Mesendoderm (in vitro differentiated cells): ENCODE results near the gene DLK2. TPM values are rescaled to one million over a fixed set of nuclear protein-coding genes. Genes with fewer than 3 reads are reported as not detected.

Source experiments
- DNase-seq: peaks from one replicate; pipeline ENCODE4 v3.0.0; 2013
- H2AK5ac ChIP-seq: 2 replicates; pipeline ENCODE4 v1.6.1; 2013; ENCODE audit warnings: low read length, inconsistent platforms
- H2BK120ac ChIP-seq: 2 replicates; pipeline ENCODE4 v1.6.1; 2013; ENCODE audit warnings: low read depth, mild to moderate bottlenecking, low read length, moderate library complexity, mixed read lengths
- H2BK15ac ChIP-seq: replicated peaks from 2 replicates; pipeline ENCODE4 v1.6.1; 2013; ENCODE audit warnings: low read depth, mild to moderate bottlenecking, moderate library complexity
- H2BK5ac ChIP-seq: 2 replicates; pipeline ENCODE4 v1.6.1; 2013; ENCODE audit warnings: low read length, inconsistent platforms
- H3K18ac ChIP-seq: 2 replicates; pipeline ENCODE4 v1.6.1; 2013; ENCODE audit warnings: mild to moderate bottlenecking, low read length, mixed read lengths
- H3K23ac ChIP-seq: one replicate; pipeline ENCODE4 v1.6.1; 2013; ENCODE audit warnings: low read length
- H3K27ac ChIP-seq: 2 replicates; pipeline ENCODE4 v1.5.1; 2013; ENCODE audit warnings: low read depth, mild to moderate bottlenecking, inconsistent platforms, low read length, moderate library complexity
- H3K27me3 ChIP-seq: 2 replicates; pipeline ENCODE4 v1.6.1; 2013; ENCODE audit warnings: low read length, control low read depth, mild to moderate bottlenecking, inconsistent platforms; ENCODE audit not compliant: insufficient read depth, poor library complexity
- H3K36me3 ChIP-seq: 2 replicates; pipeline ENCODE4 v1.6.1; 2013; ENCODE audit warnings: low read length, inconsistent platforms; ENCODE audit not compliant: control insufficient read depth, insufficient read depth
- H3K4ac ChIP-seq: one replicate; pipeline ENCODE4 v1.6.1; 2013; ENCODE audit warnings: low read depth, mild to moderate bottlenecking, low read length, moderate library complexity
- H3K4me1 ChIP-seq: 2 replicates; pipeline ENCODE4 v1.6.1; 2013; ENCODE audit warnings: low read depth, low read length, inconsistent platforms; ENCODE audit not compliant: control insufficient read depth
- H3K4me2 ChIP-seq: 2 replicates; pipeline ENCODE4 v1.6.1; 2013; ENCODE audit warnings: low read length
- H3K4me3 ChIP-seq: 2 replicates; pipeline ENCODE4 v1.5.1; 2013; ENCODE audit warnings: mild to moderate bottlenecking, low read length
- H3K56ac ChIP-seq: one replicate; pipeline ENCODE4 v1.6.1; 2013; ENCODE audit warnings: low read length
- H3K79me1 ChIP-seq: 2 replicates; pipeline ENCODE4 v1.6.1; 2013; ENCODE audit warnings: low read length, inconsistent platforms
- H3K79me2 ChIP-seq: 2 replicates; pipeline ENCODE4 v1.6.1; 2013; ENCODE audit warnings: mild to moderate bottlenecking, low read length; ENCODE audit not compliant: control insufficient read depth, insufficient read depth
- H3K9ac ChIP-seq: 2 replicates; pipeline ENCODE4 v1.6.1; 2013; ENCODE audit warnings: low read length, inconsistent platforms
- H4K5ac ChIP-seq: one replicate; pipeline ENCODE4 v1.6.1; 2013; ENCODE audit warnings: low read length
- H4K8ac ChIP-seq: one replicate; pipeline ENCODE4 v1.6.1; 2013; ENCODE audit warnings: low read depth, mild to moderate bottlenecking, control low read depth, low read length, moderate library complexity
- WGBS: extraction: QIAGEN DNeasy Blood & Tissue Kit; methylation state at CpG from one replicate; pipeline ENCODE4 v1.1.7; 2013; ENCODE audit warnings: low lambda C conversion rate, missing lambda C conversion rate; ENCODE audit not compliant: insufficient coverage; ENCODE audit errors: extremely low coverage; 5-methylcytosine and 5-hydroxymethylcytosine counted together
- polyA plus RNA-seq, 2 experiments: library from polyadenylated mRNA; stranded (reverse); fragments of 200-250 nt; gene quantifications; one replicate each; pipeline ENCODE4 v1.2.3, GENCODE V29; 2013

DLK2 gene, protein sequence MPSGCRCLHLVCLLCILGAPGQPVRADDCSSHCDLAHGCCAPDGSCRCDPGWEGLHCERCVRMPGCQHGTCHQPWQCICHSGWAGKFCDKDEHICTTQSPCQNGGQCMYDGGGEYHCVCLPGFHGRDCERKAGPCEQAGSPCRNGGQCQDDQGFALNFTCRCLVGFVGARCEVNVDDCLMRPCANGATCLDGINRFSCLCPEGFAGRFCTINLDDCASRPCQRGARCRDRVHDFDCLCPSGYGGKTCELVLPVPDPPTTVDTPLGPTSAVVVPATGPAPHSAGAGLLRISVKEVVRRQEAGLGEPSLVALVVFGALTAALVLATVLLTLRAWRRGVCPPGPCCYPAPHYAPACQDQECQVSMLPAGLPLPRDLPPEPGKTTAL
- 0.13 TPM for polyA plus RNA-seq (2013, experiment 1 of 2)
- polyA plus RNA-seq (2013, experiment 2 of 2) = 0.29 TPM

GRCh38 chr6:43455531-43456428 lies at the start of gene DLK2:
DLK2 (minus strand) TSS chr6:43455548; CDS start chr6:43454825, 723 bp downstream.
- no peaks in the 10 kb centered on the region for H3K79me2 ChIP-seq
- peak within 1 kb of the TSS; percentile 61 for H3K56ac ChIP-seq
- H3K4me2 ChIP-seq = peak within 1 kb of the TSS; percentile 61
- no peak within 1 kb of the TSS for H3K4ac ChIP-seq
- no peaks in the 10 kb centered on the region for H3K36me3 ChIP-seq
- no peaks in the 10 kb centered on the region for H3K4me1 ChIP-seq
- DNase-seq = peak; percentile 37
- no peak within 1 kb of the TSS for H2BK5ac ChIP-seq
- no peak within 1 kb of the TSS for H2BK120ac ChIP-seq
- H3K23ac ChIP-seq = no peak within 1 kb of the TSS
- no peaks in the 10 kb centered on the region for H3K79me1 ChIP-seq
- no peak within 1 kb of the TSS for H2BK15ac ChIP-seq
- H4K5ac ChIP-seq = no peak within 1 kb of the TSS
- WGBS = no CpG with 5 or more reads among the region's 55 CpGs
- H3K27me3 ChIP-seq = peaks cover 6% of the 10 kb centered on the region
- no peak within 1 kb of the TSS for H3K18ac ChIP-seq
- H4K8ac ChIP-seq = no peak within 1 kb of the TSS
- no peak within 1 kb of the TSS for H3K27ac ChIP-seq
- H2AK5ac ChIP-seq = no peak within 1 kb of the TSS
- peak within 1 kb of the TSS; percentile 23 for H3K9ac ChIP-seq
- H3K4me3 ChIP-seq = peak within 1 kb of the TSS; percentile 17

- H3K36me3 ChIP-seq = peaks cover 7% of the 10 kb centered on the region
These were observed 48.1 kb upstream of the DLK2 start for GRCh38 chr6:43503443-43503842.

DNA sequence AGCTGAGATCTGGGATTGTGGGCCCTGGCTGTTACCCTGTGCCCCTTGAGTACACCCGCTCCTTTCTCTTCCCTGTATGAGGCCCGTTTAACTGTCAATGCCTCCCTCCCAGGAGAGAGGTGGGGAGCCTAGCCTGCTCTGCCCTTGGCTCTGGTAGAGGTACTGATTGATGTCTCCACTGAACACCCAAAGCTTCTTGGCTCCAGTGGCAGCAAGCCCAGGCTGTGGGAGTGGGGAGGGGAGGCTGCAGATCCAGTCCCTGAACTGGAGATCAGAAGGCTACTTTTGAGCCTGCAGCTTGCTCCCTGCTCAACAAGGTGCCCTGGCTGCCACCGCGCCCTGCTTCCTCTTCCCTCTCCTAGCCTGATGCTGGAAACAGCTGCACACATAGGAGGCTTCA lies 47.3 kb upstream of the DLK2 start:
- Histone ChIP-seq H3K79me2 (no peaks in the 10 kb centered on the region), H2BK5ac (no peak overlapping the region), H3K18ac (no peak overlapping the region), H3K27me3 (no peaks in the 10 kb centered on the region), H3K36me3 (peaks cover 7% of the 10 kb centered on the region), H2BK120ac (no peak overlapping the region), H3K4me2 (no peak overlapping the region), H2AK5ac (no peak overlapping the region), H4K8ac (no peak overlapping the region), H3K9ac (no peak overlapping the region), H4K5ac (no peak overlapping the region), H3K4me3 (no peak overlapping the region), H3K56ac (no peak overlapping the region), H3K4ac (no peak overlapping the region), H3K4me1 (no peaks in the 10 kb centered on the region), H3K27ac (no peak overlapping the region), H3K79me1 (no peaks in the 10 kb centered on the region), H3K23ac (no peak overlapping the region), H2BK15ac (no peak overlapping the region)
- DNase-seq = no peak
- no CpG with 5 or more reads among the region's 4 CpGs for WGBS

More at GRCh38 chr6:43503443-43503842, 48.1 kb upstream of the DLK2 start:
- no peak overlapping the region for H4K8ac ChIP-seq
- H3K56ac ChIP-seq = no peak overlapping the region
- H2BK120ac ChIP-seq = no peak overlapping the region
- no peaks in the 10 kb centered on the region for H3K4me1 ChIP-seq
- H3K4me3 ChIP-seq = no peak overlapping the region
- no peak overlapping the region for H3K27ac ChIP-seq
- no peak overlapping the region for H4K5ac ChIP-seq
- H3K9ac ChIP-seq = no peak overlapping the region
- H3K79me2 ChIP-seq = no peaks in the 10 kb centered on the region
- no peak overlapping the region for H3K18ac ChIP-seq
- no peaks in the 10 kb centered on the region for H3K79me1 ChIP-seq
- H2BK15ac ChIP-seq = no peak overlapping the region
- no peak overlapping the region for H2BK5ac ChIP-seq
- no peak overlapping the region for H3K4me2 ChIP-seq
- H2AK5ac ChIP-seq = no peak overlapping the region
- H3K23ac ChIP-seq = no peak overlapping the region
- no peaks in the 10 kb centered on the region for H3K27me3 ChIP-seq
- no CpG with 5 or more reads among the region's 8 CpGs for WGBS
- DNase-seq = no peak
- no peak overlapping the region for H3K4ac ChIP-seq

- DNase-seq = no peak
- Histone ChIP-seq H3K27me3 (no peaks in the 10 kb centered on the region), H3K4me2 (no peak overlapping the region), H3K4me3 (no peak overlapping the region), H4K5ac (no peak overlapping the region), H3K27ac (no peak overlapping the region), H3K4ac (no peak overlapping the region), H3K79me2 (no peaks in the 10 kb centered on the region), H2BK120ac (no peak overlapping the region), H3K18ac (no peak overlapping the region), H2BK5ac (no peak overlapping the region), H3K36me3 (peaks cover 7% of the 10 kb centered on the region), H3K79me1 (peaks cover 7% of the 10 kb centered on the region), H3K9ac (no peak overlapping the region), H3K23ac (no peak overlapping the region), H3K56ac (no peak overlapping the region), H4K8ac (no peak overlapping the region), H2AK5ac (no peak overlapping the region), H3K4me1 (peaks cover 7% of the 10 kb centered on the region), H2BK15ac (no peak overlapping the region)
- no CpG with 5 or more reads among the region's 3 CpGs for WGBS
These were observed 45.6 kb upstream of the DLK2 start for GRCh38 chr6:43500921-43501320.

DNA sequence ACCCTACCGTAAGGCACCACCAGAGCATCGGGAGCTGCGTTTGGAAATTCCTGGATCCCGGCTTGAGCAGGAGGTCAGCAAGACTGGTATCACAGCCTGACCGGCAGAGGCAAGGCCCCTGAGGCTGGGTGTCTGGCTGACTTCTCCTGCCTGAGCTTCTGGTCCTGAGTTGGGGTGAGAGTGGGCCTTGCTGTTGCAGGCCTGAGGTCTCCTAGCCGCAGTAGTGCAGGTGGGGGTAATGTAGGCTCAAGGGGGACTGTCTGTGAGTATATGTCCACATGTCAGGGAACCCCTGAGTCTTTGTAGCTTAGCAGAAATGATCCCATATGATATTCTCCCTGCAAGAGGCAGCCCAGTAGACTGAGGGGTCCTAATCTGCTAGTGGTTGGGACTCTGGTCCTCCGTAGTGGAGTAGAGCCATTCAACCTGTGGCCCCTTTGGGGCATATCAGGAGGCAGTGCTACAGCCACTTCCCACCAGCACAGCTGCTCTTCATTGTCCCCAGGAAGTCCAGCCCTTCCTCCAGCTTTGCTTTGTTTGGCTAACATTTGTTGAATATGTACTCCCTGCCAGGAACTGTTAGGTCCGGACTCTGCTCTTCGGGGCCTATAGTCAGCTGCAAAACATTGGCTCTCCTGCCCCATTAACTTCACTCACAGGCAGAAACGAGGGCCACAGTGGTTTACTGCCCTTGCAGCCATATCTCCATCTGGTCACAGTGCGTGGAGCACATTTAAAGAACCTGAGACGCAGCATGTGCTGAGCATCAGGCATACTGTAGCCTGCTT lies 43.9 kb upstream of the DLK2 start:
- no peak overlapping the region for H2BK15ac ChIP-seq
- peaks cover 7% of the 10 kb centered on the region for H3K4me1 ChIP-seq
- no peak overlapping the region for H2AK5ac ChIP-seq
- no peaks in the 10 kb centered on the region for H3K79me2 ChIP-seq
- H2BK120ac ChIP-seq = no peak overlapping the region
- H2BK5ac ChIP-seq = no peak overlapping the region
- no peak overlapping the region for H3K56ac ChIP-seq
- no peak overlapping the region for H3K9ac ChIP-seq
- H3K79me1 ChIP-seq = peaks cover 11% of the 10 kb centered on the region
- no peaks in the 10 kb centered on the region for H3K27me3 ChIP-seq
- no peak overlapping the region for H3K4me2 ChIP-seq
- H3K27ac ChIP-seq = no peak overlapping the region
- H3K4me3 ChIP-seq = no peak overlapping the region
- no CpG with 5 or more reads among the region's 12 CpGs for WGBS
- DNase-seq = no peak
- H4K8ac ChIP-seq = no peak overlapping the region
- peaks cover 4% of the 10 kb centered on the region for H3K36me3 ChIP-seq
- no peak overlapping the region for H3K4ac ChIP-seq
- H3K18ac ChIP-seq = no peak overlapping the region
- no peak overlapping the region for H4K5ac ChIP-seq
- no peak overlapping the region for H3K23ac ChIP-seq
